NCI-H146 treated with DMSO at 0.1 percent for 48 hours (cell line): ENCODE data around the gene SON.
A peak's percentile ranks its signal among the peaks of the same experiment; 100 is the strongest.
"Not testable (repeated sequence)": the region's sequence is repeated elsewhere in the genome, so short reads cannot be mapped to it uniquely, and the experiment has no call there.

ENCODE experiments used
- DNase-seq: peaks from one replicate; lab custom pipeline; 2025; ENCODE audit not compliant: unreplicated experiment; lab: John Stamatoyannopoulos, UW

The SON gene

DNA sequence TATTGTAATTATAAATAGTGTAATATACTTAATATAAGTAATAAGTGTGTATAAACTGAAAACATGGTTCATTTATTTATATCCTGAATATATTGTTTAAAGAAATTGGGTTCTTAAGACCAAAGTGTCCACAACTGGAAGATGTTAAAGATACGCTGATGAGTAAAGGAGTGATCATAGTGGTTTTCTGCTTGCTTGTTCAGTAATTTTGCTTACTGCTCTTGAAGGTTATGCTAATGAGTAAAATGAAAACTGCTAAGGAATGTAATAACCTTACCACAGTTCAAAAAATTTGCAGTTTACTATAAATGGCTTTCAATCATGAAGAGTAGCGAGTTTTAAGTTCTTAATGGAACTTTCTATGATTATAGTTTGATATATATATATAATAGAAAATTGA is 23.7 kb downstream of the SON start:
- DNase-seq = no peak

- DNase-seq = no peak
Observed at GRCh38 chr21:33567914-33568313, 25.1 kb downstream of the SON start.

DNA sequence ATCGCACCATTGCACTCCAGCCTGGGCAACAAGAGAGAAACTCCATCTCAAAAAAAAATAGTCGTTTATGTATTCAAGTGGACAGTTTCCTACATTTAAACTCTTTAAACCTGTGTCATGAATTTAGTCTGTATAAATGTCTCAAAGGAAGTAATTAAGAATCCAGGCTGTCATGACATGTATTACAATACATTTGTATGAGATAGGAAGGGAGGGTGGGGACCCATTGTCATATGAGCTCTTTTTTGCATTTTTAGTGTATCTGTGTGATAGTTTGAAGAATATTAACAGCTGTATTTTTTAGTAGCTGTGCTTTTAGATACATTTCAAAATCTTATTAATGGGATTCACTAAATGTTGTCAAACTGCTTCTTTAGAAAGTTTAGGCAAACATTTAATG is 25.6 kb downstream of the SON start:
- DNase-seq = no peak

DNA sequence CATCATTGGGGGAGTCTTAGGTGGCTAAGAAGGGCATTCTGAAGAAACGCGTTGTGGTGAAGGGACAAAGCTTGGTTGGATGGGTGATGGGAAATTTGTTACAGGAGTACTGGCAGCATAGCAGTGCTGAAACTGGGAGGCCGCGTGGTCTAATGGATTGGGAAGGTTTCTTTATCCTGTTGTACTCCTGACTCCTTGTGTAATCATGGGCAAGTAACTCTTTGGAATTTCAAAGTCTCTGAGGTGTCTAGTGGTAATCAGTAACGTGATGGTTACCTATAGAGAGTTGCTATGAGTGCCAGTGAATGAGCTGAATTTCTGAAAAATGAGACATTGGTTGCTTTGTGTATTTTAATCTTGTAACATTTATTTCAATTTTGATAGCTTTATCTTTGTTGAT is 27.2 kb downstream of the SON start:
- DNase-seq = no peak

GRCh38 chr21:33572350-33572749 is 29.5 kb downstream of the SON start:
- DNase-seq = no peak

GRCh38 chr21:33576741-33577141 is 33.9 kb downstream of the SON start:
- DNase-seq = not testable (repeated sequence)

DNA sequence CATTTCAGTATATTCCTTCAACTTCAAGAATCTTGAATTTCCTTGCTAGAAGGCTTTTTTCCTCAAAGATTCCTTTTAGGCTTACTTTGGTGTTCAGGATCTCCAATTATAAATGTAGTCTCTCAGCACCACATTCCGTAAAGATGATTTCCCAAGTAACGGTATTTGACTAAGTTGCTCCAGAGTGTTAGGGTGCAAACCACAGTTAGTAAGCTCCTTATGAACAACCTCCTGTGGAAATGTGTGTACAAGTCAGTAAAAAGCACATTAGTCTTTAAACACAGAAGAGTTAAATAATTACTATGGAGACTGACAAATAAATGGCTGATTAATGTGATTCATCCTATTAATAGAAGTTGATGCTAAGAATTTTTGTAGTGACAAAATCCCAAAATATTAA is 35.4 kb downstream of the SON start:
- no peak for DNase-seq

GRCh38 chr21:33578959-33579542 is 36.2 kb downstream of the SON start:
- DNase-seq = no peak

DNA sequence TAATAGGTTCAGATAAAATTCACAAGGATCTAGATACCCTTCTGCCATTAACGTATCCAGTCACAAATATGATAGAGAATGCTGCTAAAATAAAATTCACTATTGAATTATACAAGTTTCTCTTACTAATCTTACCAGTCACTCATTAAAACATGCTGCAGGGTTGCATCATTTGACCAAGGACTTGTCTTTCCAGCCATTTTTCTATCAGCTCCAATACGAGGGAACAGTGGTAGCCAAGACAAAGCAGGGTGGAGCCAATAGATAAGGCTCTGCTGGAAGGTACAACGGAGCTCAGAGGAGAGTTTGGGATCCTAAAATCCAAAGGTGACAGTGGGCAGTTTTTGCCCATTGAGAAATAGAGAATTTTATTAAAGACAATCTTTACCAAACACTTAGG is 41.6 kb downstream of the SON start:
- DNase-seq = no peak

- DNase-seq = no peak
Observed at GRCh38 chr21:33586927-33587326, 44.1 kb downstream of the SON start.

GRCh38 chr21:33587792-33588484 is 45.1 kb downstream of the SON start:
- no peak for DNase-seq

DNA sequence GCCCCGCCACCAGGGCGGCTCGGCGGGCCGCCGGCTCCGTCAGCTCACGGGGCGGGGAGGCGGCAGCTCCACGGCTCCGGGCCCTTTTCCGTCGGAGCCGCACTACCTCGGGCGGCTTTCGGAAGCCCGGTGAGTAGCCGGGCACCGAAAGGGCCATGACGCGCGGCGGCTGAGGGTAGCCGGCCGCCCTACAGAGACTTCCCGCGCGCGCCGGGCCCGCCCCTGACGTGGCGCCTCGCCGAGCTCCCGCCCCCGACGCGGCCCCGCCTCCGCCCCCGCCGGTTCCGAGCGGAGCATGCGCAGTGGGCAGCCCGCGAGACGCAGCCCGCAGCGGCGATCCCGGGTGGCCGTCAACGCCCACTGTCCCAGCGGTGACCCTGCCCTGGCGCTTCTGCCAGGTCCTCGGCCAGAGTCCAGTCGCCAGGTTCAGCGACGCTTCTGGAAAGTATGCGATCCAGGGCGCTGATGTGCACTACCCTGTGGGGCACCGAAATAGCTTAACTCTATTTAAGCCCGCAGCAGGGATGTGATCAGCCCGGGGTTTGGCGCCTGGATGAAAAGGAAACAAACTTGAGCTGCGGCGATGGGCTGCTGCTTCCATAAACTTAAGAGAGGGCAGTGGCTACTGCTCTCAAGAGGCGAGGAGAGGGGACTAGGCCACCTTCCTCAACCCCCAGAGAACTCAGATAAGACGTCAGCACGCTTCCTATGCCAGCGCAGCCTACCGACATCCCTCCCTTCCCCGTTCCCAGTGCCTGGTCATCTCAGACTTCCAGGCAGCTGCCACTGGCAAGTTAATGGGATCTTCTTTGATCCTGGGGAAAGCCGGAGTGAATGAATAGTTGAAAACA is 45.9 kb downstream of the SON start, which contains the start of gene DONSON:
Gene DONSON (minus strand): TSS at position 200 of the 851 bp plus-strand sequence. CDS start 43 bp downstream, at position 157.
- DNase-seq = peak; percentile 24

DNA sequence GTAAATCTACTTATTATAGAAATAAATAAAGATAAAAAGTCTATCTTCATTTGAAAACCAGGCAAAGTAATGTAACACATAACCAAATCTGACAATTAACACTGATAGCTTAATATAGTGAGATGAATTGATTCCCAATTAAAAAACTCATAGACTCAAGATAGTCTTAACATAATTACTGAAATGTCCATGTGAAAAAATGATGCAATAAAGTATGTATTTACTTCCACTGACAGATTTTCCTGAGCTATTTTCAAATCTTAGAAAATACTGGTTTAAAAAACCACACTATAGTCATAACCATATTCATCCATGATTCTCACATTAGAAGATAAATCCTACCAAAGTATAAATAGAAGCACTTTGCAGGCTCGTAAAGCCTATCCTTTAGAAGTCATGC is 55.2 kb downstream of the SON start:
- DNase-seq = no peak

DNA sequence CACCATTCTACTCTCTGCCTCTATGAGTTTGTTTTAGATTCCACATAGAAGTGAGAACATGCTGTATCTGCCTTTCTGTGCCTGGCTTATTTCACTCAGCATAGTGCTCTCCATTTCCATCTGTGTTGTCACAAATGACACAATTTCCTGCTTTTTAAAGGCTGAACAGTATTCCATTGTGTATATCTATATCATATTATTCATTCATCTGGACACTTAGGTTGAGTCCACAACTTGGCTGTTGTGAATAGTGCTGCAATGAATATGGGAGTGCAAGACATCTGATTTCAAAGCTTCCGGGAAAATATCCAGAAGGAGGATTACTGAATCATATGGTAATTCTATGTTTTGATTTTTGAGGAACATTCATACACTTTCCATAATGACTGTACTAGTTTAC is 65.7 kb downstream of the SON start:
- no peak for DNase-seq

DNA sequence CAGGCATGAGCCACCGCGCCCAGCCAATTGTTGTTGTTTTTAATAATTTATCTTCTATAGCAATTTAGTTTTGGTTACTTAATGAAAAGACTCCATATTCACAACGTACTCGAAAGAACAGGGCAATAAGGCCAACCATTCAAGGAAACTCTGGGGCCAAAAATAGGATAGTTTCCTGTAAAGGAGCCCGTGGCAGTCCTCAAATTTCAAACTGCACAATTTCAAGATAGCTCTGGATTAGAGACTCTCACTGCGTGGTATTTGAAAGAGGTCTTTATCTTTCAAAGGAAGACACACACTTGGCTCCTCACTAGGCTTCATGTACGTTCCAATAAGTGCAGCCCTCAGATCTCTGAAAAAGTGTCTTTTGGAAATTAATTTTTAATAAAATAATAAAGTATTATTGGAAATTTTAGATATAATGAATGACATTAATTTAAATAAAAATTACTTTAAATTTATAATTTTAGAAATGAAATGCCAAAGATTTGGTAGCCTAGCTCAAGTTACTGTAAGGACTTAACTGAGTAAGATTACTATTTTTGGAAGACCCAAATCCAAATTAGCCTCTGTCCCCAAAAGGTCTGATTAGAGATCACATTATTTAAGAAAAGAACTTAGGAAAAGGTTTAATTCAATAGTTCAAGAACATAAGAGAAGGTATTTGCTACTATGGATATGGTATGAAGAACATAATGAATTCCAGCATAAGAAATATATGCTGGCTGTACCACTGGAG is 68.3 kb downstream of the SON start:
- DNase-seq = no peak

DNA sequence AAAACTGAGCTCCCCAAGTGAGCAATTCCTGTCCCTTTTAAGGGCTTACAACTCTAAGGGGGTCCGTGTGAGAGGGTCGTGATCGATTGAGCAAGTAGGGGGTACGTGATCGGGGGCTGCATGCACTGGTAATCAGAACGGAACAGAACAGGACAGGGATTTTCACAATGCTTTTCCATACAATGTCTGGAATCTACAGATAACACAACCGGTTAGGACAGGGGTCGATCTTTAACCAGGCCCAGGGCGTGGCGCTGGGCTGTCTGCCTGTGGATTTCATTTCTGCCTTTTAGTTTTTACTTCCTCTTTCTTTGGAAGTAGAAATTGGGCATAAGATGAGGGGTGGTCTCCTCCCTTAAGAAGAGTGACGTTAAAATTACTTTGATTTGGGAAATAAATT is 74.7 kb downstream of the SON start:
- DNase-seq = not testable (repeated sequence)

DNA sequence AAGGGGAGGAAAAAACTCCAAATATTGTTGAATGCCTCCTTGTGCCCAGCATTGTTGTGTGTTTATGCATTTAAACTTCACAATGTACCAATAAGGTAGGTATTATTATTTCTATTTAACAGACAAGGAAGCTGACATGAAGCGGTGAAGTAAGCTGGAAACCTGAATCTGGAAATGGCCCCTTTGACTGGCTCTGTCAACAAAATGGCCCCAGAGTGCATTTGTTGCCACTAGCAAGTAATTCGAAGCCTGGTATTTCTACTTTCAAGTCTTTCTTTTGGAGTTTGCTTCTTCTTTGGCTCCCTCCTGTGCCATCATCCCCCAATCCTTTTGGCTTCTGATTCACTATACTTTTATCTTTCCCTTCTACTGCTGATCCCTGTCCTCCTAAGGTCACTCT is 75.6 kb downstream of the SON start:
- DNase-seq = no peak

DNA sequence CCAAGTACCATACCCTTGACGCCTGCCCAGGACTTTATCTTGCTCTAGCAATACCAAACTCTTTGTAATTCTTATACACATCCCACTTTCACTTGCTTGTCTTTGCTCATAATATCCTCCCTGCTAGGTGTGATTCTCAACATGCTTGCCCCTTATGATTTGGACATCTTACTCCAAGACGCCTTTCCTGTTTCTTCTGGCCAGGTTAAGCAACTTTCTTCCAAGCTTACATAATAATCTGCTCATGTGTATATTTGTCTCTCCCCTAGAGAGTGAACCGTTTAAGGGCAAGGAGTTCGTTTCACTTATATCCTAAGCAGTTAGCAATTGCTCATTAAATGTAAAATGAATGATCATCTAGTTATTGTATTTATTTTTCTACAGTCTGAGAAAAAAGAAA is 76.9 kb downstream of the SON start:
- no peak for DNase-seq

GRCh38 chr21:33622253-33622652 is 79.4 kb downstream of the SON start:
- DNase-seq = no peak

DNA sequence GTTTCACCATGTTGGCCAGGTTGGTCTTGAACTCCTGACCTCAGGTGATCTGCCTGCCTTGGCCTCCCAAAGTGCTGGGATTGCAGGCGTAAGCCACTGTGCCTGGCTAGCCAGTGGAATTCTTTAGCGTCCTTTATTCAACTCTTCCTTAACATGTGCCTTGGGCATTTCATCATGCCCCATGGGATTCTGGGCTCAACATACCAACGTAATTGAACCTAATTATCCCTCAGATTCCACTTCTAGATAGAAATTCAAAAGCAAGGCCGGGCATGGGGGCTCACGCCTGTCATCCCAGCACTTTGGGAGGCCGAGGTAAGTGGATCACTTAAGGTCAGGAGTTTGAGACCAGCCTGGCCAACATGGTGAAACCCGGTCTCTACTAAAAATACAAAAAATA is 83.3 kb downstream of the SON start:
- not testable (repeated sequence) for DNase-seq
